Activated naive CD8-positive, alpha-beta T cell (primary cell): ENCODE results near the gene CMYA5.

Experiments used
- H3K27ac Mint-ChIP-seq: one replicate; pipeline ENCODE4 v1.8.0; 2021; ENCODE audit warnings: mixed read lengths
- H3K27me3 Mint-ChIP-seq: one replicate; pipeline ENCODE4 v1.8.0; 2021; ENCODE audit warnings: mixed read lengths
- H3K36me3 Mint-ChIP-seq: one replicate; pipeline ENCODE4 v1.8.0; 2021; ENCODE audit warnings: mixed read lengths
- H3K4me1 Mint-ChIP-seq: one replicate; pipeline ENCODE4 v1.8.0; 2021; ENCODE audit warnings: low read depth, mixed read lengths
- H3K4me3 Mint-ChIP-seq: one replicate; pipeline ENCODE4 v1.8.0; 2021; ENCODE audit warnings: mild to moderate bottlenecking, mixed read lengths
- H3K9me3 Mint-ChIP-seq: one replicate; pipeline ENCODE4 v1.8.0; 2021; ENCODE audit warnings: low read depth, mixed read lengths

The CMYA5 gene

GRCh38 chr5:79841172-79841571, 151.5 kb downstream of the CMYA5 start:
- Mint-ChIP-seq H3K4me3 (no peak overlapping the region), H3K36me3 (peaks cover 2% of the 10 kb centered on the region), H3K27me3 (peaks cover 4% of the 10 kb centered on the region), H3K9me3 (no peaks in the 10 kb centered on the region), H3K4me1 (peaks cover 2% of the 10 kb centered on the region), H3K27ac (no peak overlapping the region)

- peaks cover 2% of the 10 kb centered on the region for H3K4me1 Mint-ChIP-seq
- no peaks in the 10 kb centered on the region for H3K9me3 Mint-ChIP-seq
- H3K27me3 Mint-ChIP-seq = peaks cover 4% of the 10 kb centered on the region
- no peak overlapping the region for H3K4me3 Mint-ChIP-seq
- no peak overlapping the region for H3K27ac Mint-ChIP-seq
- H3K36me3 Mint-ChIP-seq = peaks cover 2% of the 10 kb centered on the region
Measured at GRCh38 chr5:79842006-79842881, 152.6 kb downstream of the CMYA5 start.

- H3K27ac Mint-ChIP-seq = no peak overlapping the region
- H3K36me3 Mint-ChIP-seq = peaks cover 2% of the 10 kb centered on the region
- peaks cover 4% of the 10 kb centered on the region for H3K27me3 Mint-ChIP-seq
- H3K4me1 Mint-ChIP-seq = peaks cover 2% of the 10 kb centered on the region
- H3K9me3 Mint-ChIP-seq = no peaks in the 10 kb centered on the region
- H3K4me3 Mint-ChIP-seq = no peak overlapping the region
Measured at GRCh38 chr5:79842991-79843390, 153.4 kb downstream of the CMYA5 start.

GRCh38 chr5:79843450-79844388, 154.1 kb downstream of the CMYA5 start:
- Mint-ChIP-seq H3K4me3 (no peak overlapping the region), H3K27me3 (peaks cover 4% of the 10 kb centered on the region), H3K27ac (no peak overlapping the region), H3K36me3 (peaks cover 2% of the 10 kb centered on the region), H3K4me1 (peaks cover 2% of the 10 kb centered on the region), H3K9me3 (no peaks in the 10 kb centered on the region)

GRCh38 chr5:79844571-79844970, 154.9 kb downstream of the CMYA5 start:
- peaks cover 2% of the 10 kb centered on the region for H3K4me1 Mint-ChIP-seq
- H3K4me3 Mint-ChIP-seq = no peak overlapping the region
- no peak overlapping the region for H3K27ac Mint-ChIP-seq
- H3K36me3 Mint-ChIP-seq = peaks cover 2% of the 10 kb centered on the region
- H3K9me3 Mint-ChIP-seq = no peaks in the 10 kb centered on the region
- H3K27me3 Mint-ChIP-seq = peaks cover 4% of the 10 kb centered on the region

GRCh38 chr5:79845448-79846197, 156.0 kb downstream of the CMYA5 start:
- H3K27ac Mint-ChIP-seq = no peak overlapping the region
- H3K9me3 Mint-ChIP-seq = no peaks in the 10 kb centered on the region
- peaks cover 2% of the 10 kb centered on the region for H3K27me3 Mint-ChIP-seq
- peaks cover 2% of the 10 kb centered on the region for H3K36me3 Mint-ChIP-seq
- H3K4me1 Mint-ChIP-seq = peaks cover 2% of the 10 kb centered on the region
- no peak overlapping the region for H3K4me3 Mint-ChIP-seq

GRCh38 chr5:79846198-79846521, 156.5 kb downstream of the CMYA5 start:
- Mint-ChIP-seq H3K4me1 (peaks cover 2% of the 10 kb centered on the region), H3K9me3 (no peaks in the 10 kb centered on the region), H3K4me3 (no peak overlapping the region), H3K36me3 (peaks cover 2% of the 10 kb centered on the region), H3K27ac (no peak overlapping the region), H3K27me3 (peaks cover 2% of the 10 kb centered on the region)

GRCh38 chr5:79847561-79847960, 157.9 kb downstream of the CMYA5 start:
- Mint-ChIP-seq H3K36me3 (peaks cover 2% of the 10 kb centered on the region), H3K27me3 (peaks cover 1% of the 10 kb centered on the region), H3K4me1 (peaks cover 2% of the 10 kb centered on the region), H3K9me3 (no peaks in the 10 kb centered on the region), H3K27ac (no peak overlapping the region), H3K4me3 (no peak overlapping the region)

- Mint-ChIP-seq H3K9me3 (no peaks in the 10 kb centered on the region), H3K27ac (no peak overlapping the region), H3K4me1 (peaks cover 2% of the 10 kb centered on the region), H3K27me3 (peaks cover 5% of the 10 kb centered on the region), H3K36me3 (no peaks in the 10 kb centered on the region), H3K4me3 (no peak overlapping the region)
Measured at GRCh38 chr5:79849061-79849460, 159.4 kb downstream of the CMYA5 start.
